HG03025 (cell line): ENCODE data around the gene TOR4A.

Experiments used
- ATAC-seq: cut with Tn5 transposase; IDR thresholded peaks from one replicate; pipeline ENCODE4 v1.9.1; 2021; ENCODE audit warnings: mild to moderate bottlenecking, moderate library complexity; ENCODE audit not compliant: unreplicated experiment, low FRiP score

Gene TOR4A

GRCh38 chr9:137304383-137305059 lies 27.0 kb downstream of the TOR4A start:
- no peak for ATAC-seq

GRCh38 chr9:137305060-137305797 lies 27.7 kb downstream of the TOR4A start:
- no peak for ATAC-seq

DNA sequence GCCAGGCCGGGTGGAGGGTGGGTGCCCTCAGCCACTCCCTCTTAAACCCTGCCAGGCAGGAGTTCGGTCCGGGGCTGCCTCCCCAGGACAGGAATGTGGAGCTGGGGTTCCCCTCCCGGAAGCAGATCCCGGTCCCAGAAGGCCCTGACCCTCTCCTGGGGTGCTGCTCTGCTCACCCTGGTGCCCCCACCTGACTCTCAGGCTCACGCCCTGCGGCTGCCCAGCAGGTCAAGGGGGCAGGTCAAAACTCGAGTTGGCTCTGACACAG lies 28.2 kb downstream of the TOR4A start:
- ATAC-seq = no peak

DNA sequence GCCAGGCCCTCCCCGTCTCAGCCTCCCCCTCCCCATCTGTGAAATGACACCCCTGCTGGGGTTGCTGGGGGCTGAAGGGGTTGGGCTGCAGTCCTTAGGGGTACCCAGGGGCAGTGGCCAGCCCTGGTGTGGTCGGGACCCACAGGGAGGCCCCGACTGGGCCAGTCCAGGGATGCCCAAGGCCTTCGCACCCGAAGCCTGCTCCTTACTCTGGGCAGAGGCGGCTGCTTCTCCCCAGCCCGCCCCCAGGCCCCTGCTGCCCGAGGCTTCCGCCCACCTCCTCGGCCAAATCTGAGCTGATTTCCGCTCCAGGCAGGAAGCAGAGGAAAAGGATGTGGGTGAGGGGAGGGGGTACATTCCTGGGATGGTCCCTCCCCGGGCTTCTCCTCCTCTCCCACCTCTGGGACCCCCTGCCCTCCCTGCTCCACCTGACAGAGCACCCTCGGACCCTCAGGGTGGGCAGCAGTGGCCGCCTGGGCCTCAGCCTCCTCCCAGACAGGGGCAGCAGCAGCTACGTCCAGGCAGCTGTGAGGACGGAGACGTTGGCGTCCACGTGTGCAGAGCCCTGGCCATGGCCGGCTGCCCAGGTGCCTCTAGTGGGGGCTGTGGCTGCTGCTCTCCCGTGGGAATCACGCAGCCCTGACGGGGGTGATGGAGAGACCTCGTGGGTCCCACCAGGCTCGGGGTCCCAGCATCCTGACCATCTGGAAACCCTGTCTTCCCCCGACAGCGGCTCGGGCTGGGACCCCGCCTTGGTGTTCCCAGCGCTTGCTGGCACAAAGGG lies 28.7 kb downstream of the TOR4A start:
- ATAC-seq = no peak

GRCh38 chr9:137306850-137307254 lies 29.3 kb downstream of the TOR4A start:
- no peak for ATAC-seq

- ATAC-seq = no peak
Observed at GRCh38 chr9:137307255-137308056, 29.9 kb downstream of the TOR4A start.

GRCh38 chr9:137308057-137308619 lies 30.6 kb downstream of the TOR4A start:
- no peak for ATAC-seq

DNA sequence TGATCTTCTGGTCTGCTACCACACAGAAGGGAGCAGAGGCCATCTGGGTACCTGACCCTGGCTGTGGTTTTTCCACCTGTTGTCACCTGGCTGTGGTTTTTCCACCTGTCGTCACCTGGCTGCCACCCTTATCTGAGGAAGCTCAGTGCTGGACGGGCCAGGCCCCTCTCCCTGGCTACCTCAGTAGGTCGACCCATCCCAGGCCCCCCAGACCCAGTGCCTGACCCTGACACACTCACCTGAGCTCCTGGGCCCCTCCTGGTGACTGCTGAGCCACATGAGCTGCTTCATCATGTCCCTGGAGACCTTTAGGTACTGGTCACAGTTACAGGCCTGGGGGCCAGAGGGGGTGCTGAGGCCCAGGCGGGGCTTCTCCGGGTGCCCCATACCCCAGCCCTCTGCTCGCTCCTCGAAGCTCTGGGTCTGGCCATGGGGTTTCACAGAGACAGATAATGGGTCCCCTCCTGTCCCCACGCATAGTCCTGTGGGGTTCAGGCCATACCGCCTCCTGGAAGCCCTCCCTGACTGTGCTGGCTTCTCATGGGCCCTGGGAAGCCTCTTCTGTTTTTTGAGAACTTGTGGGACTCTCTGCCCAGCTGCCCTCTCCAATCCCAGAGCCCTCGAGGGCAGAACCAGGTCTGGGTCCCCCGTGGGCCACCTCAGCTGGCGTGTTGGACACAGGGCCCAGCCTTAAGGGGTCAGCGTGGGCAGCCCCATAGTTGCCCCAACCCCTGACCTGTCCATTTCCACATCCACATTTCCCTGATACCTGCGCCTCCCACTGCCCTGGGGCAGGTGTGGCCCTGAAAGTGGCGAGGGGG lies 32.1 kb downstream of the TOR4A start:
- no peak for ATAC-seq

DNA sequence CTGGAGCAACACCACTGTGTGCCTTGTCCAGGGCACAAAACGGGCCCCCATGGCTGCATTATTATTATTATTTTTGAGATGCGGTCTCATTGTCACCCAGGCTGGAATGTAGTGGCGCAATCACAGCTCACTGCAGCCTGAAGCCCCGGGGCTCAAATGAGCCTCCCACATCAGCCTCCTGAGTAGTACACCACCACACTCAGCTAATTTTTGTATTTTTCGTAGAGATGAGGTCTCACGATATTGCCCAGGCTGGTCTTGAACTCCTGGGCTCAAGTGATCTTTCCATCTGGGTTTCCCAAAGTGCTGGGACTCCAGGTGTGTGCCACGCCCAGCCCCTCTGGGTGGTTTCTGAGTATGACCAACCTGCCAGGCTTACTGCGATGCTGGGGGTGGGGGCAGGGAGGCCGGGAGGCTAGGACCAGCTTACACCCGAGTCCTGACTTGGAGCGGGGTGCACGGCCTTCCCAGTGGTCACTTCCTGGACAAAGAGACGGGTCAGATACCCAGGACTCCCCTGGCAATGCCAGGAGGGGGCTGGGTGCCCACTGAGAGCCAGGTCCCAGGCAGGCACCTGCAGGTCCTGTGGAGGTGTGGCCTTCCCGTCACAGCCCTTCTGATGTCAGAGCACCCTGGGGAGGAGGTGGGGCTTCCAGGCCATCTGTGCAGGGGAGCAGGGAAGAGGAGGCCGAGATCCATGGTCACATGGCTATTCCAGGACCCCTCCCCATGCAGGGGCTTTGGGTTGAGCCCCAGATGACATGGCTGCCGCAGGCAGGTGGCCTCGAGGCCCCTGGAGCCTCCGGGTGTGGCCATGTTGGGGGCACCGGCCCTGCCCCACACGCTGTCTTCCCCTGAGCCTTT lies 32.9 kb downstream of the TOR4A start:
- ATAC-seq = no peak

DNA sequence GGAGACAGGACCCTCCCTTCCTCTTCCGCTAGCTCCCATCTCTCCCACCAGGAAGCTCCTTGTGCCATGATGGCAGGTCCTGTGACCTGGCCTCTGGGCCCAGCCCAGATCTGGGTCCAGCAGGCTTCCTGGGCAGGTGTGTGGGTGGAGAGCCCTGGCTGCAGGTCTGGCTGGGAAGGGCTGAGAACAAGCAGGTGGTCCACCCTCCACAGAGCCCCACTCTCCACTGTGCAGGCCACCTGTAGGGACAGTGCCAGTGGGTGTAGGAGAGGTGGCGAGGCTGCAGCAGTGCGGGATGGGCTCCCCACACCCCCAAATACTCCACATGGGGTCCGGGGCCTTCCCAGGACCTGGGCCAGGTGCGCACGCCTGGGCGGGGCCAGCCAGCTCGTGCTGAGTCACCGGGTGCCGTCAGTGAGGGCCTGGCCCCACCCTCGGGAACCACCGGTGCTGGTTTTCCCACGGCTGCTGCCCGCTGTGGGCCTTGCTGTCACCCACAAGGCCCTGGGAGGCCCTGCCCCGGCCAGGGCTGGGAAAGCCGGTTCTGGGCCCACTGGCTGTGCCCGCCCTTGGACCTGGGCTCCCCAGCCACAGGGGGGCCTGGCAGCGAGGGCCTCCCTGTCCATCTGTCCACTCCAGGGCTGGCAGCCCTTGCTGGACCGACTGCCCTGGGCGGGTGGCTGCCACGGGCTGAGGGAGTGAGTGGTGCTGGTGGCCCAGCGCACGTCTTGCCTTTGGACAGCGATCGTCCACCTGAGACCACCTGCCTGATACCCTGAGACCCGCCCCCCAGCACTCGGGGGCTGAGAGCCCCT lies 33.9 kb downstream of the TOR4A start:
- ATAC-seq = no peak

- no peak for ATAC-seq
Observed at GRCh38 chr9:137311986-137312851, 34.7 kb downstream of the TOR4A start.

GRCh38 chr9:137312852-137313325 lies 35.4 kb downstream of the TOR4A start:
- ATAC-seq = no peak

DNA sequence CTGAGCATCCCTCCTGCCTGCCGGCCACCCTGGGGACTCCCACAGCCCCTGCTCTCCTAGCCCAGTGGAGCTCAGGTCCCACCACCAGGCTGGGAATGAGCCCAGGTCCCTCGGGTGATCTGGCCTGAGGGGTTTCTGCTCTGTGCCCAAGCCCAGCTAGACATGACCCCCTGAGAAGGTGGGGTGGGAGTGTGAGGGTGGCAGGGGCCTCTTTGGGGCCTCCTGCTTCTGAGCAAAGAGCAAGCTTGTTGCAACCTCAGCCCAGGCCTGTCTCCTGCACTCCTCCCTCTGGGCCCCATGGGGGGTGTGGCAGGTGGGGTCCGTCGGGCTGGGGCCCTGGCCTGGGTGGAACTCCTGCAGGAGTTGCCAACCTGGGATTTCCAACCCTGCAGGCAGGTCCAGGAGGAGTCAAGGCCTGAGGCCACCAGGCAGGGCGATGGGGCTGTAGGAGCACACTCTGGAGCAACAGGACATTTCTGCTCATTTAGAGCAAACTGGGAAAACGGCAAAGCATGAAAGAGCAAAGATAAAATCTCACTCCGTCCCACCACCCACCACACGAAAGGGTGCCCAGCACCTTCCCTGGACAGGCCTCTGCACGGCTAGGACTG lies 35.9 kb downstream of the TOR4A start:
- ATAC-seq = no peak

DNA sequence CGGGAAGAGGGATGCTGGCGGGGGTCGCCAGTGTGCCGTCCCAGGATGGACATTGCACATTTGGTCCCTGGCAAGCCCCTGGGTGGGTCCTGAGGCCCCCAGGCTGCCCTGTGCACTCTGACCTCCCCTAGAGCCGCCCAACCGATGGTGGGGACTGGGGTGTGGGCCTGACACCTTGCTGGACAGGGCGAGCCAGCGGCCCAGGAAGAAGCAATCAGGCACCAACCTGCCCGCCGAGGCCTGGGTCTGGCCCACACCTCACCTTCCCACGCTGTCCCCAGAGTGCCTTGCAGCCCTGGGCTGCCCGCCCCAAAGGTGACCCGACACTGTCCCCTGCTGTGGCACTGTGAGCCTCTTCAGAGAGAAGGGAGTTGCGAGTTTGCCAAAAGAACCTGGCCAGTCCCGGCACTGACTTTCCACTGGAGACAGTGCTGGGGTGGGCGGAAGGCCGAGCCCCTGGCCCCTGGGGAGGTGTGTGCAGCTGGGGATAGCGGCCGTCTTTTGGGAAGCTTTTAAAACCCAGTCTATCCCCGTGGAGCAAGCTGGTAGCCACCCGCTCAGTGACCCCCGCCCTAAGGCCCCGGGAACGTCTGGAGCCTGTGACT lies 36.5 kb downstream of the TOR4A start:
- ATAC-seq = no peak

DNA sequence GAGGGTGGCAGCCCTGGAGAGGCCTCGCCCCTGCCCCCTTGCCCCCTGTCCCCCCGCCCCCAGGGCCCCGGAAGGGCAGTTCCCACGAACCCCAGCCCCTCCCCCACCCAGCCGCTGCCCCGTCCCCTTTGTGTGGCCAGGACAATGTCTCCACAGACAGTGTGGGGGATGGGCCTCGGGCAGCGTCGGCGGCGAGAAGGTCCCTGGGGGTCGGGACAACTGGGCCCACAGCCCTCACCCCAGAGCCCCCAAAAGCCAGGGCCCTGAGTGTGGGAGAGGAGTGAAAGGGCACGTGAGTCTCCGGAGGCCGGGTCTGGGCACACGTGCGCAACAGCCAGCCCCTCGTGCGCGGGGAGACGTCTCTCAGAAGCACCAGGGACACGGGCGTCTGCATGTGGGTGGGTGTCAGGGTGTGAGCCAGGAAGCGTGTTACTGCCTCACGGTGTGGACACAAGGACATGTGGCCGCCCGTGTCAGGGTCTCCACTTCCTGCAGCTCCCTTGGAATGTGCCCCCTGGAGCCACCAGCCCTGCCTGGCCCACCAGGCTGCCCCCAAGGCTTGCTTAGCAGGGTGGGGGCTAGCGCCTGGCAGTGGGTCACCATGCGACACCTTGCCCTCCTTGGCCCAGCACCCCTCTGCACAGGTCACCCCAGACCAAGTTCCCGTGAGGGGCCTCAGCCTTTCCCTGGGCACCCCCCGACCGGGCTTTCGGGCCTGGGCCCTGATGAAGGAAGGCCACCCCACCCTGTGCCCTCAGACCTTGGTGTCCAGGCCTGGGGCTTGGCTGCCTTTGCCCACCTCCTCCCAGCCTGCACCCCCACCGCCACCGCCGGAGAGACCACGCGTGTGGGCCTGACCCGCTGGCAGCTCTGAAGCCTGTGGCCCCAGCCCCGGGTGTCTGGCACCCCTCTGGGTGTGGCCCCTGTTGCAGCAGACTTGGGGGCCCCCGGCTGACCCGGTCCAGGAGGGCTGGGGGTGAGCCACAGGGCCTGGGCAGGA lies 37.3 kb downstream of the TOR4A start:
- ATAC-seq = no peak
